PC-9 (cell line): ENCODE measurements around the gene DRD4.

Source experiments
- CTCF ChIP-seq: fragments of 200-600 bp; sonication (generic); conservative IDR thresholded peaks from 2 replicates; pipeline ENCODE4 v1.6.1; 2017; ENCODE audit warnings: mixed run types, antibody characterized with exemption, mild to moderate bottlenecking, moderate library complexity
- EZH2 ChIP-seq: fragments of 200-600 bp; sonication (generic); IDR thresholded peaks from 2 replicates; pipeline ENCODE4 v1.8.0; 2017; ENCODE audit warnings: antibody characterized with exemption, low read depth

- no peak for TF ChIP-seq CTCF
- TF ChIP-seq EZH2: no peak
Measured at GRCh38 chr11:606245-606644, 30.8 kb upstream of the DRD4 start.
